GM23248 (cell line): ENCODE data around the gene IRX5. TPM values are rescaled to one million over a fixed set of nuclear protein-coding genes. Genes with fewer than 3 reads are reported as not detected.

Source experiments
- DNase-seq: peaks from one replicate; pipeline ENCODE4 v3.0.0-alpha.2; 2015
- H2AFZ ChIP-seq: fragments of 200-600 bp; sonication (generic); 2 replicates; pipeline ENCODE4 v1.6.1; 2016; ENCODE audit warnings: antibody characterized with exemption
- H3F3A ChIP-seq: fragments of 200-600 bp; sonication (generic); 2 replicates; pipeline ENCODE4 v1.6.1; 2016; ENCODE audit warnings: mild to moderate bottlenecking, antibody characterized with exemption, mixed run types; ENCODE audit not compliant: insufficient read depth
- H3K27ac ChIP-seq: fragments of 200-600 bp; sonication (generic); 2 replicates; pipeline ENCODE4 v1.5.1; 2016; ENCODE audit warnings: mild to moderate bottlenecking
- H3K27me3 ChIP-seq: fragments of 200-600 bp; sonication (generic); replicated peaks from 2 replicates; pipeline ENCODE4 v1.6.1; 2016; ENCODE audit warnings: mild to moderate bottlenecking; ENCODE audit not compliant: insufficient read depth
- H3K36me3 ChIP-seq: fragments of 200-600 bp; sonication (generic); 2 replicates; pipeline ENCODE4 v1.6.1; 2016; ENCODE audit warnings: low read depth, mild to moderate bottlenecking
- H3K4me1 ChIP-seq: fragments of 200-600 bp; sonication (generic); 2 replicates; pipeline ENCODE4 v1.6.1; 2016; ENCODE audit warnings: mild to moderate bottlenecking; ENCODE audit not compliant: insufficient read depth
- H3K4me2 ChIP-seq: fragments of 200-600 bp; sonication (generic); one replicate; pipeline ENCODE4 v1.6.1; 2016; ENCODE audit warnings: mild to moderate bottlenecking; ENCODE audit not compliant: unreplicated experiment
- H3K4me3 ChIP-seq: fragments of 200-600 bp; sonication (generic); 2 replicates; pipeline ENCODE4 v1.5.1; 2016; ENCODE audit warnings: mild to moderate bottlenecking
- H3K79me2 ChIP-seq: fragments of 200-600 bp; sonication (generic); 2 replicates; pipeline ENCODE4 v1.6.1; 2016; ENCODE audit warnings: mild to moderate bottlenecking; ENCODE audit not compliant: insufficient read depth
- H3K9ac ChIP-seq: fragments of 200-600 bp; sonication (generic); 2 replicates; pipeline ENCODE4 v1.6.1; 2016; ENCODE audit warnings: mild to moderate bottlenecking
- H3K9me2 ChIP-seq: fragments of 200-600 bp; sonication (generic); 2 replicates; pipeline ENCODE4 v1.6.1; 2016; ENCODE audit warnings: mixed run types, mild to moderate bottlenecking, moderate library complexity; ENCODE audit not compliant: insufficient read depth
- H3K9me3 ChIP-seq: fragments of 200-600 bp; sonication (generic); one replicate; pipeline ENCODE4 v1.6.1; 2017; ENCODE audit warnings: low read depth
- H4K20me1 ChIP-seq: fragments of 200-600 bp; sonication (generic); 2 replicates; pipeline ENCODE4 v1.6.0; 2016; ENCODE audit not compliant: insufficient read depth
- EZH2 ChIP-seq: fragments of 200-600 bp; sonication (generic); IDR thresholded peaks from 2 replicates; pipeline ENCODE4 v1.6.1; 2018; ENCODE audit warnings: antibody characterized with exemption, mild to moderate bottlenecking; ENCODE audit not compliant: insufficient read depth, poor library complexity, severe bottlenecking
- EZH2phosphoT487 ChIP-seq: fragments of 200-600 bp; sonication (generic); IDR thresholded peaks from 2 replicates; pipeline ENCODE4 v1.6.1; 2018; ENCODE audit warnings: antibody characterized with exemption, moderate library complexity, mild to moderate bottlenecking, low read depth; ENCODE audit not compliant: insufficient read depth
- WGBS, 2 experiments: methylation state at CpG; one replicate each; pipeline ENCODE4 v1.1.6; 2015 to 2017; ENCODE audit warnings: low lambda C conversion rate in 2 of 2, low coverage in 1 of 2; ENCODE audit errors: missing lambda C conversion rate in 2 of 2; 5-methylcytosine and 5-hydroxymethylcytosine counted together
- in situ Hi-C: fragments of 300-500 bp; cut with MboI; formaldehyde crosslinking; loops from 2 replicates; pipeline ENCODE4 v1.15.0; 2020
- polyA plus RNA-seq: library from polyadenylated mRNA; unstranded; fragments of >200 nt; fragmentation: Nextera tagmentation; extraction: Ambion mirVana; gene quantifications from 2 replicates; pipeline ENCODE4 v1.2.1, GENCODE V29; 2016
- total RNA-seq: library from RNA; depleted of rRNA; stranded (reverse); fragments of >200 nt; shearing (Covaris generic); gene quantifications from 2 replicates; pipeline ENCODE4 v1.2.3, GENCODE V29; 2014

The IRX5 gene
- total and polyA plus RNA-seq, 2 experiments from 2014 or later = 3.6 to 20.6 TPM

DNA sequence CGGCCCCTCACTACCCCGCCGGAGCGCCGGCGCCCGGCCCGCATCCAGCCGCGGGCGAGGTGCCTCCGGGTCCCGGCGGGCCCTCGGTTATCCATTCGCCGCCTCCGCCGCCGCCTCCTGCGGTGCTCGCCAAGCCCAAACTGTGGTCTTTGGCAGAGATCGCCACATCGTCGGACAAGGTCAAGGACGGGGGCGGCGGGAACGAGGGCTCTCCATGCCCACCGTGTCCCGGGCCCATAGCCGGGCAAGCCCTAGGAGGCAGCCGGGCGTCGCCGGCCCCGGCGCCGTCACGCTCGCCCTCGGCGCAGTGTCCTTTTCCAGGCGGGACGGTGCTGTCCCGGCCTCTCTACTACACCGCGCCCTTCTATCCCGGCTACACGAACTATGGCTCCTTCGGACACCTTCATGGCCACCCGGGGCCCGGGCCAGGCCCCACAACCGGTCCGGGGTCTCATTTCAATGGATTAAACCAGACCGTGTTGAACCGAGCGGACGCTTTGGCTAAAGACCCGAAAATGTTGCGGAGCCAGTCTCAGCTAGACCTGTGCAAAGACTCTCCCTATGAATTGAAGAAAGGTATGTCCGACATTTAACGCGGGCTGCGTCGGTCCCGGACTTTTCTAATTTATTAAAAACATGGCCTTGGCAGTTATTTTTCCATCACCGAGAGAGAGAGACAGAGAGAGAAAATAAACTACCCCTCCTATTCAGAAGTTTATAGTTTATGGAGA is 2.8 kb downstream of the IRX5 start:
- peak overlapping the region; percentile 87 for H3K4me3 ChIP-seq

GRCh38 chr16:54934481-54935265 is 4.0 kb downstream of the IRX5 start:
- Histone ChIP-seq H4K20me1 (no peaks in the 10 kb centered on the region), H3K79me2 (peaks cover 91% of the 10 kb centered on the region), H3K9me3 (no peaks in the 10 kb centered on the region), H3K36me3 (peaks cover 3% of the 10 kb centered on the region; the same call in 1 of the 2 replicates), H3K27ac (peak overlapping the region; percentile 96), H2AFZ (no peak overlapping the region), H3K9ac (peak overlapping the region; percentile 96), H3K27me3 (no peaks in the 10 kb centered on the region), H3K4me2 (peak overlapping the region; percentile 100), H3K9me2 (no peaks in the 10 kb centered on the region), H3K4me1 (peaks cover 19% of the 10 kb centered on the region), H3F3A (0 out of 2 replicates have a peak, but pooled peaks cover 3% of the 10 kb centered on the region), H3K4me3 (peak overlapping the region; percentile 87)
- DNase-seq = peak; percentile 72
- WGBS, 2 experiments = 3 to 5% methylated on average over 29 to 30 of the region's 30 CpGs
- in situ Hi-C loops = loop anchor here (10.0 kb wide), 5 partner anchors 740 to 1380 kb away; no protein-coding TSS in a partner anchor
- TF ChIP-seq EZH2 = no peak
- TF ChIP-seq EZH2phosphoT487 = no peak

More for the DNA sequence above, 2.8 kb downstream of the IRX5 start:
- peak overlapping the region; percentile 96 for H3K27ac ChIP-seq
- peak; percentile 52 for DNase-seq
- no peaks in the 10 kb centered on the region for H4K20me1 ChIP-seq
- H3F3A ChIP-seq = 0 out of 2 replicates have a peak, but pooled peaks cover 3% of the 10 kb centered on the region
- no peak for TF ChIP-seq EZH2
- no peak for TF ChIP-seq EZH2phosphoT487
- no peak overlapping the region for H2AFZ ChIP-seq
- 4 to 5% methylated on average over 43 to 66 of the region's 68 CpGs for WGBS, 2 experiments
- peak overlapping the region; percentile 96 for H3K9ac ChIP-seq
- H3K79me2 ChIP-seq = peaks cover 82% of the 10 kb centered on the region
- peaks cover 6% of the 10 kb centered on the region; the same call in 1 of the 2 replicates for H3K4me1 ChIP-seq
- H3K36me3 ChIP-seq = peaks cover 3% of the 10 kb centered on the region; the same call in 1 of the 2 replicates
- peak overlapping the region; percentile 100 for H3K4me2 ChIP-seq
- no peaks in the 10 kb centered on the region for H3K9me3 ChIP-seq
- no peaks in the 10 kb centered on the region for H3K9me2 ChIP-seq
- in situ Hi-C loops = loop anchor here (10.0 kb wide), 5 partner anchors 739 to 1379 kb away; no protein-coding TSS in a partner anchor
- no peaks in the 10 kb centered on the region for H3K27me3 ChIP-seq

GRCh38 chr16:54935266-54935968 is 4.8 kb downstream of the IRX5 start:
- no peaks in the 10 kb centered on the region for H3K9me3 ChIP-seq
- no peaks in the 10 kb centered on the region for H3K9me2 ChIP-seq
- TF ChIP-seq EZH2phosphoT487 (peak; percentile 49; the same call in 1 of the 2 replicates), EZH2 (no peak)
- no peaks in the 10 kb centered on the region for H4K20me1 ChIP-seq
- H3K4me1 ChIP-seq = peaks cover 21% of the 10 kb centered on the region
- H3K79me2 ChIP-seq = peaks cover 92% of the 10 kb centered on the region
- peaks cover 3% of the 10 kb centered on the region; the same call in 1 of the 2 replicates for H3K36me3 ChIP-seq
- WGBS, 2 experiments = 3% methylated on average over 28 of the region's 28 CpGs
- no peak overlapping the region for H2AFZ ChIP-seq
- H3F3A ChIP-seq = 0 out of 2 replicates have a peak, but pooled peaks cover 3% of the 10 kb centered on the region
- peak overlapping the region; percentile 96 for H3K9ac ChIP-seq
- no peaks in the 10 kb centered on the region for H3K27me3 ChIP-seq
- peak; percentile 71 for DNase-seq
- peak overlapping the region; percentile 96 for H3K27ac ChIP-seq
- peak overlapping the region; percentile 100 for H3K4me2 ChIP-seq
- in situ Hi-C loops = loop anchor here (10.0 kb wide), 5 partner anchors 741 to 1381 kb away; no protein-coding TSS in a partner anchor
- peak overlapping the region; percentile 87 for H3K4me3 ChIP-seq
